ENCODE measurements around the gene ZBTB38. TPM values are rescaled to one million over a fixed set of nuclear protein-coding genes. Genes with fewer than 3 reads are reported as not detected.

Gene ZBTB38
- total RNA-seq, 2 donors from 2014 or later = 151 to 169 TPM

GRCh38 chr3:141412936-141413354 is 44.6 kb downstream of the ZBTB38 start:
- Histone ChIP-seq H3K36me3 (no peaks in the 10 kb centered on the region), H3K27me3 (replicated peaks; ENCODE audit: insufficient read depth) (no peaks in the 10 kb centered on the region), H3K4me3 (peak overlapping the region; percentile 2 to 26), H3K27ac (peak overlapping the region; percentile 95 to 99), H3K9me3 (no peaks in the 10 kb centered on the region), H3K4me1 (replicated peaks) (peaks cover 28% of the 10 kb centered on the region)
- peak; percentile 88 for DNase-seq (ENCODE audit: low spot score)
- 10% methylated on average over 11 of the region's 11 CpGs for WGBS
- TF ChIP-seq CTCF (IDR thresholded peaks at IDR 0.05) = peak in 1 of 4 experiments; percentile 13
- TF ChIP-seq POLR2A (IDR thresholded peaks at IDR 0.05) = no peak
- TF ChIP-seq POLR2AphosphoS5 (IDR thresholded peaks at IDR 0.05) = peak; percentile 86
- intact Hi-C loops (cut with DNase I) = no loop called here

GRCh38 chr3:141413391-141413790 is 45.1 kb downstream of the ZBTB38 start:
- Histone ChIP-seq H3K9me3 (no peaks in the 10 kb centered on the region), H3K27me3 (replicated peaks; ENCODE audit: insufficient read depth) (no peaks in the 10 kb centered on the region), H3K4me3 (no peak overlapping the region), H3K4me1 (replicated peaks) (peaks cover 28% of the 10 kb centered on the region), H3K27ac (peak overlapping the region; percentile 95 to 99), H3K36me3 (no peaks in the 10 kb centered on the region)
- WGBS = 82% methylated on average over 3 of the region's 3 CpGs
- intact Hi-C loops (cut with DNase I) = no loop called here
- TF ChIP-seq POLR2A (IDR thresholded peaks at IDR 0.05) = no peak
- TF ChIP-seq CTCF (IDR thresholded peaks at IDR 0.05) = no peak
- no peak for TF ChIP-seq POLR2AphosphoS5 (IDR thresholded peaks at IDR 0.05)
- no peak for DNase-seq (ENCODE audit: low spot score)

GRCh38 chr3:141413801-141414689 is 45.7 kb downstream of the ZBTB38 start:
- TF ChIP-seq CTCF (IDR thresholded peaks at IDR 0.05) (no peak), POLR2A (IDR thresholded peaks at IDR 0.05) (no peak), POLR2AphosphoS5 (IDR thresholded peaks at IDR 0.05) (no peak)
- Histone ChIP-seq H3K36me3 (no peaks in the 10 kb centered on the region), H3K27ac (peak overlapping the region; percentile 95 to 99), H3K4me1 (replicated peaks) (peaks cover 25% of the 10 kb centered on the region), H3K9me3 (no peaks in the 10 kb centered on the region), H3K27me3 (replicated peaks; ENCODE audit: insufficient read depth) (no peaks in the 10 kb centered on the region), H3K4me3 (no peak overlapping the region)
- intact Hi-C loops (cut with DNase I) = no loop called here
- DNase-seq (ENCODE audit: low spot score) = no peak
- 80% methylated on average over 11 of the region's 11 CpGs for WGBS

- WGBS = 88% methylated on average over 5 of the region's 5 CpGs
- Histone ChIP-seq H3K27me3 (replicated peaks; ENCODE audit: insufficient read depth) (no peaks in the 10 kb centered on the region), H3K4me3 (no peak overlapping the region), H3K9me3 (no peaks in the 10 kb centered on the region), H3K27ac (peak overlapping the region in 1 of 2 donors; percentile 99), H3K4me1 (replicated peaks) (peaks cover 16% of the 10 kb centered on the region), H3K36me3 (no peaks in the 10 kb centered on the region)
- intact Hi-C loops (cut with DNase I) = no loop called here
- TF ChIP-seq POLR2AphosphoS5 (IDR thresholded peaks at IDR 0.05) = no peak
- no peak for TF ChIP-seq CTCF (IDR thresholded peaks at IDR 0.05)
- TF ChIP-seq POLR2A (IDR thresholded peaks at IDR 0.05) = no peak
- no peak for DNase-seq (ENCODE audit: low spot score)
Observed at GRCh38 chr3:141414800-141415462, 46.6 kb downstream of the ZBTB38 start.
